HepG2 (cell line): ENCODE data around the gene MTA2. TPM values are rescaled to one million over a fixed set of nuclear protein-coding genes. Genes with fewer than 3 reads are reported as not detected.

Experiments used
- ATAC-seq: fragments of 200-7000 bp; cut with Tn5 transposase; 3 replicates; pipeline ENCODE4 v1.9.1; 2020; ENCODE audit warnings: mild to moderate bottlenecking, moderate library complexity
- BruUV-seq: library from RNA; stranded (reverse); fragments of 400-500 nt; replicated peaks from 2 replicates; lab custom pipeline; 2021; lab: Mats Ljungman, UMichigan
- CTCF ChIA-PET: fragments of 300-600 bp; formaldehyde crosslinking; extraction: SDS; loops from one replicate; lab custom pipeline; 2021; ENCODE audit warnings: low total read pairs, inconsistent platforms, low intra/inter-chr PET ratio; lab: Yijun Ruan, JAX
- POLR2A ChIA-PET: fragments of 350-600 bp; sonication (Branson Sonifier 250); formaldehyde crosslinking; loops from one replicate; lab custom pipeline; 2020; ENCODE audit warnings: antibody characterized with exemption, inconsistent platforms; lab: Yijun Ruan, JAX
- DNase-seq: peaks from one replicate; pipeline ENCODE4 v3.0.0-alpha.2; 2015; ENCODE audit warnings: low spot score
- FAIRE-seq: peaks from 3 replicates; lab custom pipeline; 2011; peaks lifted over from hg19 to GRCh38; lab: Jason Lieb, UNC
- H2AFZ ChIP-seq: one replicate; pipeline ENCODE4 v1.6.1; 2011; ENCODE audit warnings: low read length, inconsistent platforms
- H3K27ac ChIP-seq: fragments of 300-600 bp; 3 replicates; pipeline ENCODE4 v1.8.0; 2011; ENCODE audit warnings: mixed run types, mild to moderate bottlenecking, mixed read lengths, low read length, inconsistent platforms; ENCODE audit not compliant: insufficient read depth; ENCODE audit errors: extremely low read length
- H3K27me3 ChIP-seq, 2 experiments: fragments of 200-600 bp in 1 of 2; 2 replicates in 1 of 2; 3 replicates in 1 of 2; pipeline versions ENCODE4 v1.6.0 to v1.8.0; 2011; ENCODE audit warnings: low read length in 2 of 2, mild to moderate bottlenecking in 2 of 2, moderate library complexity in 2 of 2, inconsistent platforms in 1 of 2; ENCODE audit not compliant: insufficient read depth in 2 of 2, control insufficient read depth in 1 of 2
- H3K36me3 ChIP-seq, 2 experiments: fragments of 200-600 bp in 1 of 2; replicated peaks in 1 of 2; 2 replicates in 1 of 2; 3 replicates in 1 of 2; pipeline versions ENCODE4 v1.5.1 to v1.8.0; 2011; ENCODE audit warnings: low read length in 2 of 2, inconsistent platforms in 1 of 2; ENCODE audit not compliant: insufficient read depth in 2 of 2, control insufficient read depth in 1 of 2
- H3K4me1 ChIP-seq: 2 replicates; pipeline ENCODE4 v1.5.1; 2012; ENCODE audit warnings: low read length, inconsistent platforms; ENCODE audit not compliant: insufficient read depth
- H3K4me2 ChIP-seq: 2 replicates; pipeline ENCODE4 v1.6.0; 2011; ENCODE audit warnings: low read depth, low read length, inconsistent platforms
- H3K4me3 ChIP-seq, 3 experiments: fragments of 200-600 bp in 1 of 3; sonication (generic), shearing (Covaris generic) in 1 of 3; replicated peaks in 1 of 3; 2 replicates each; pipeline ENCODE4 v1.5.1; 2011 to 2016; ENCODE audit warnings: low read length in 3 of 3, inconsistent platforms in 2 of 3, low read depth in 2 of 3, mild to moderate bottlenecking in 2 of 3, control low read depth in 1 of 3, mixed read lengths in 1 of 3; ENCODE audit not compliant: insufficient read depth in 1 of 3
- H3K79me2 ChIP-seq: one replicate; pipeline ENCODE4 v1.6.1; 2011; ENCODE audit warnings: low read length, inconsistent platforms; ENCODE audit not compliant: insufficient read depth
- H3K9ac ChIP-seq: 2 replicates; pipeline ENCODE4 v1.6.0; 2011; ENCODE audit warnings: mild to moderate bottlenecking, low read depth, low read length, inconsistent platforms; ENCODE audit not compliant: insufficient read depth
- H3K9me3 ChIP-seq: 2 replicates; pipeline ENCODE4 v1.5.1; 2012; ENCODE audit warnings: mild to moderate bottlenecking, low read length
- H4K20me1 ChIP-seq: 2 replicates; pipeline ENCODE4 v1.6.0; 2011; ENCODE audit warnings: inconsistent platforms, mild to moderate bottlenecking, low read length, moderate library complexity; ENCODE audit not compliant: insufficient read depth
- CBFB ChIP-seq: sonication (generic); formaldehyde crosslinking; IDR thresholded peaks from 2 replicates; pipeline ENCODE4 v1.4.0; 2020; ENCODE audit warnings: missing genetic modification reagents
- FOSL2 ChIP-seq: sonication (generic); formaldehyde crosslinking; IDR thresholded peaks from 2 replicates; pipeline ENCODE4 v1.4.0; 2020; ENCODE audit warnings: missing genetic modification reagents
- GLI4 ChIP-seq: sonication (generic); formaldehyde crosslinking; IDR thresholded peaks from 2 replicates; pipeline ENCODE4 v1.5.1; 2020; ENCODE audit warnings: missing genetic modification reagents, mild to moderate bottlenecking, moderate library complexity, borderline replicate concordance
- MXI1 ChIP-seq: IDR thresholded peaks from 3 replicates; pipeline ENCODE4 v1.6.1; 2012; ENCODE audit warnings: low read depth, low read length, inconsistent platforms, borderline replicate concordance
- NFE2 ChIP-seq: sonication (generic); formaldehyde crosslinking; IDR thresholded peaks from 2 replicates; pipeline ENCODE4 v1.4.0; 2020; ENCODE audit warnings: missing genetic modification reagents
- RAD21 ChIP-seq: fragments of 450-650 bp; formaldehyde crosslinking; IDR thresholded peaks from 2 replicates; pipeline ENCODE4 v1.5.0; 2020; ENCODE audit warnings: mild to moderate bottlenecking
- TEAD3 ChIP-seq: optimal IDR thresholded peaks from 2 replicates; pipeline ENCODE3; 2016; ENCODE audit warnings: borderline replicate concordance
- ZBTB49 ChIP-seq: sonication (generic); formaldehyde crosslinking; IDR thresholded peaks from 2 replicates; pipeline ENCODE4 v1.4.0; 2020; ENCODE audit warnings: missing genetic modification reagents, borderline replicate concordance
- ZNF230 ChIP-seq: sonication (generic); formaldehyde crosslinking; IDR thresholded peaks from 2 replicates; pipeline ENCODE4 v1.4.0; 2020; ENCODE audit warnings: mild to moderate bottlenecking, missing genetic modification reagents
- ZNF263 ChIP-seq: sonication (generic); formaldehyde crosslinking; IDR thresholded peaks from 2 replicates; pipeline ENCODE4 v1.4.0; 2020; ENCODE audit warnings: missing genetic modification reagents
- ZNF563 ChIP-seq: sonication (generic); formaldehyde crosslinking; IDR thresholded peaks from 2 replicates; pipeline ENCODE4 v1.8.0; 2022; ENCODE audit warnings: mild to moderate bottlenecking, moderate library complexity, missing genetic modification reagents
- ZNF703 ChIP-seq: sonication (generic); formaldehyde crosslinking; IDR thresholded peaks from 2 replicates; pipeline ENCODE4 v1.5.1; 2020; ENCODE audit warnings: missing genetic modification reagents, mild to moderate bottlenecking, moderate library complexity, borderline replicate concordance
- ZNF784 ChIP-seq: sonication (generic); formaldehyde crosslinking; IDR thresholded peaks from 2 replicates; pipeline ENCODE4 v1.5.1; 2020; ENCODE audit warnings: missing genetic modification reagents, mild to moderate bottlenecking, borderline replicate concordance
- ZNF788 ChIP-seq: sonication (generic); formaldehyde crosslinking; IDR thresholded peaks from 2 replicates; pipeline ENCODE4 v1.5.0; 2020; ENCODE audit warnings: mild to moderate bottlenecking, missing genetic modification reagents, borderline replicate concordance
- WGBS: methylation state at CpG from one replicate; pipeline ENCODE4 v1.1.6; 2017; ENCODE audit warnings: low lambda C conversion rate; 5-methylcytosine and 5-hydroxymethylcytosine counted together
- in situ Hi-C: cut with HindIII; loops from 2 replicates; pipeline ENCODE4 v1.10.0; 2017; ENCODE audit warnings: low pct_unique_long_range_greater_than_20kb; ENCODE audit not compliant: extremely low pct_ligation_motif_present
- intact Hi-C: fragments of 100-400 bp; cut with micrococcal nuclease; formaldehyde crosslinking; loops from one replicate; pipeline ENCODE4 v1.10.0; 2022; ENCODE audit not compliant: unreplicated experiment
- polyA plus RNA-seq, 8 experiments: library from polyadenylated mRNA; depleted of rRNA in 3 of 8; stranded (reverse) in 7 of 8; unstranded in 1 of 8; fragments of >200 nt; fragmentation: Illumina TruSeq in 4 of 8; extraction: Trizol in 4 of 8; gene quantifications; 2 replicates each; pipeline versions ENCODE4 v1.2.1 to v1.2.3, GENCODE V29; 2011 to 2016; ENCODE audit warnings: low read depth in 4 of 8, missing spikeins in 1 of 8, mixed read lengths in 1 of 8; ENCODE audit not compliant: insufficient read depth in 1 of 8
- total RNA-seq, 5 experiments: library from RNA; depleted of rRNA; stranded (reverse); fragments of >200 nt; fragmentation: Illumina TruSeq; extraction: Trizol; gene quantifications; 2 replicates each; pipeline ENCODE4 v1.2.3, GENCODE V29; 2016; ENCODE audit warnings: low read depth in 1 of 5
- TF ChIP-seq, protein P1 (sequence below): sonication (generic); formaldehyde crosslinking; conservative IDR thresholded peaks from 2 replicates; pipeline ENCODE4 v1.8.0; 2022; ENCODE audit warnings: low read depth, missing genetic modification reagents
- TF ChIP-seq, protein P2 (sequence below): sonication (generic); formaldehyde crosslinking; IDR thresholded peaks from 2 replicates; pipeline ENCODE4 v1.4.0; 2020; ENCODE audit warnings: mild to moderate bottlenecking, missing genetic modification reagents

Gene MTA2
- total and polyA plus RNA-seq, 2 of the 13 experiments (the other 11 are each of a cell fraction or from before 2014, with no cell fraction given): 14.0 to 70.0 TPM

- Histone ChIP-seq H3K4me2 (0 out of 2 replicates have a peak overlapping the region, but pooled peaks have one; percentile 4), H2AFZ (no peak overlapping the region), H3K4me1 (peaks cover 48% of the 10 kb centered on the region), H3K27me3 (no peaks in the 10 kb centered on the region; a peak in 1 of 5 replicates), H3K4me3 (no peak overlapping the region), H3K9me3 (no peaks in the 10 kb centered on the region), H4K20me1 (no peaks in the 10 kb centered on the region), H3K27ac (peak overlapping the region; percentile 24), H3K79me2 (peaks cover 2% of the 10 kb centered on the region), H3K36me3 (no peaks in the 10 kb centered on the region), H3K9ac (no peak overlapping the region)
- ChIA-PET CTCF (no interaction called here), POLR2A (interaction anchor here (1.5 kb wide), 1 partner anchor 23 kb away, joined by 4 read pairs; the partner anchor contains the start of gene TUT1)
- intact Hi-C loops (loop anchor here (5.0 kb wide), 1 partner anchor 38 kb away; the partner anchor contains the start of gene INTS5), in situ Hi-C loops (no loop called here)
- BruUV-seq: no TSS peak
- DNase-seq (peak; percentile 35), FAIRE-seq (no peak)
- WGBS: 54% methylated on average over 8 of the region's 8 CpGs
- TF ChIP-seq FOSL2: peak; percentile 60
- no peak for TF ChIP-seq ZNF784 (CRISPR knock-in tag)
- TF ChIP-seq ZNF230 (CRISPR knock-in tag): no peak
- peak; percentile 12 for TF ChIP-seq TEAD3 (CRISPR knock-in tag)
- no peak for TF ChIP-seq ZNF788 (CRISPR knock-in tag)
- no peak for TF ChIP-seq ZBTB49 (CRISPR knock-in tag)
- no peak for TF ChIP-seq RAD21 (CRISPR knock-in tag)
- TF ChIP-seq MXI1: peak; percentile 50; the same call in 1 of the 3 replicates
- no peak for TF ChIP-seq GLI4 (CRISPR knock-in tag)
- TF ChIP-seq, protein P1, sequence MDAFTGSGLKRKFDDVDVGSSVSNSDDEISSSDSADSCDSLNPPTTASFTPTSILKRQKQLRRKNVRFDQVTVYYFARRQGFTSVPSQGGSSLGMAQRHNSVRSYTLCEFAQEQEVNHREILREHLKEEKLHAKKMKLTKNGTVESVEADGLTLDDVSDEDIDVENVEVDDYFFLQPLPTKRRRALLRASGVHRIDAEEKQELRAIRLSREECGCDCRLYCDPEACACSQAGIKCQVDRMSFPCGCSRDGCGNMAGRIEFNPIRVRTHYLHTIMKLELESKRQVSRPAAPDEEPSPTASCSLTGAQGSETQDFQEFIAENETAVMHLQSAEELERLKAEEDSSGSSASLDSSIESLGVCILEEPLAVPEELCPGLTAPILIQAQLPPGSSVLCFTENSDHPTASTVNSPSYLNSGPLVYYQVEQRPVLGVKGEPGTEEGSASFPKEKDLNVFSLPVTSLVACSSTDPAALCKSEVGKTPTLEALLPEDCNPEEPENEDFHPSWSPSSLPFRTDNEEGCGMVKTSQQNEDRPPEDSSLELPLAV (CRISPR knock-in tag): no peak
- 0 out of 2 replicates have a peak, but pooled peaks have one; percentile 34 for TF ChIP-seq ZNF563 (CRISPR knock-in tag)
- peak; percentile 90 for TF ChIP-seq ZNF263 (CRISPR knock-in tag)
- no peak for TF ChIP-seq CBFB (CRISPR knock-in tag)
- TF ChIP-seq NFE2: peak; percentile 54; the same call in 1 of the 2 replicates
- TF ChIP-seq, protein P2, sequence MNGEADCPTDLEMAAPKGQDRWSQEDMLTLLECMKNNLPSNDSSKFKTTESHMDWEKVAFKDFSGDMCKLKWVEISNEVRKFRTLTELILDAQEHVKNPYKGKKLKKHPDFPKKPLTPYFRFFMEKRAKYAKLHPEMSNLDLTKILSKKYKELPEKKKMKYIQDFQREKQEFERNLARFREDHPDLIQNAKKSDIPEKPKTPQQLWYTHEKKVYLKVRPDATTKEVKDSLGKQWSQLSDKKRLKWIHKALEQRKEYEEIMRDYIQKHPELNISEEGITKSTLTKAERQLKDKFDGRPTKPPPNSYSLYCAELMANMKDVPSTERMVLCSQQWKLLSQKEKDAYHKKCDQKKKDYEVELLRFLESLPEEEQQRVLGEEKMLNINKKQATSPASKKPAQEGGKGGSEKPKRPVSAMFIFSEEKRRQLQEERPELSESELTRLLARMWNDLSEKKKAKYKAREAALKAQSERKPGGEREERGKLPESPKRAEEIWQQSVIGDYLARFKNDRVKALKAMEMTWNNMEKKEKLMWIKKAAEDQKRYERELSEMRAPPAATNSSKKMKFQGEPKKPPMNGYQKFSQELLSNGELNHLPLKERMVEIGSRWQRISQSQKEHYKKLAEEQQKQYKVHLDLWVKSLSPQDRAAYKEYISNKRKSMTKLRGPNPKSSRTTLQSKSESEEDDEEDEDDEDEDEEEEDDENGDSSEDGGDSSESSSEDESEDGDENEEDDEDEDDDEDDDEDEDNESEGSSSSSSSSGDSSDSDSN (CRISPR knock-in tag): peak; percentile 46
- TF ChIP-seq ZNF703 (CRISPR knock-in tag): no peak
- TF ChIP-seq, all 625 proteins: peak for 7
- ATAC-seq: peak; percentile 2; the same call in 1 of the 3 replicates
These were observed 12.6 kb upstream of the MTA2 start for GRCh38 chr11:62614275-62614674.
